HTERT RPE-1 (cell line): Measurements from ENCODE around the gene STXBP3.
"Not testable (repeated sequence)": the region's sequence is repeated elsewhere in the genome, so short reads cannot be mapped to it uniquely, and the experiment has no call there.

Source experiments
- in situ Hi-C: fragments of 300-500 bp; cut with MboI; formaldehyde crosslinking; loops from 4 replicates; pipeline ENCODE4 v1.14.3; 2020; ENCODE audit warnings: low sequenced_read_pairs

Gene STXBP3

DNA sequence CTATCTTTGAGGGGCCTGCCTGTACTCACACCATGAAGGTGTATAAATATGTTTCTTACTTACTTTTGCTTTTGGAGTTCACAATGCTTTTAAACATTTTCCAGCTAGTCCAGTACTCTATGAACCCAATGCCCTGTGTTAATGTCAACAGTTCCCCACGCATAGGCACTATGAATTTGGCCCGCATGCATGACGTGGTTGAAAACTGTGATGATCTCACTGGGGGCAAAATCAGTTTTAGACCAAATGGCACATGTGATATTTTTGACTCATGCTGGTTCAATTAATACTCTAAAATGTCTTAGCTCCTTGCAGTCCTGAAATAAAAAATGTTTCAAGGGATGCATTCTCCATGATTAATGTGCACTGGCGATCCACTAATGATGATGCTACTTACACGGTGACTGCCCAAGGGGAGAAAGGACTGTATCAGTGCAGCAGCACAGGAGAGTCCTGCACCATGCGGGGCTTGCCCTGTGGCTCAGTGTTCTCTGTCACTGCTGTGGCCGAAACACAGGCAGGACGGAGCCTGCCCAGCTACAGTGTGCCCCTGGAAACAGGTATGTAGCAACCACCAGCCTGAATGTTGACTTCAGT is 18.0 kb upstream of the STXBP3 start:
- in situ Hi-C loops, result no loop called here

DNA sequence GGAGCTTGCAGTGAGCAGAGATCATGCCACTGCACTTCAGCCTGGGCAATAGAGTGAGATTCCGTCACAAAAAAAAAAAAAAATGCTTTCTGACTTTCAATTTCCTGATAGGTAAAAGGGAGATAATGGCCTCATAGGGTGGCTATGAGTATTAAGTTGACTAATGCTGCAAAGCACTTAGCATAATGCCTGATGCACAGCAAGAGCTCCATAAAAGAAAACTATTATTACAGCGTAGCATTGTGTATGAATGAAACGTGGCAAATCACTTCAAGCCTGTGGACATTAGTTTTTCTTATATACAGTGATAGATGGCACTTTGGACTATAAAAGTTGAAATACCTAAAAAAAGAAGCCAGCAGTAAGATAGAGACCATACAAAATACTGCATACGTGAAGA is 17.0 kb upstream of the STXBP3 start:
- in situ Hi-C loops, result no loop called here

- in situ Hi-C loops, result no loop called here
Measured at GRCh38 chr1:108732398-108732797, 14.1 kb upstream of the STXBP3 start.

GRCh38 chr1:108734171-108734865 is 12.2 kb upstream of the STXBP3 start:
- in situ Hi-C loops, result no loop called here

- in situ Hi-C loops, result no loop called here
Measured at GRCh38 chr1:108742253-108742652, 4.2 kb upstream of the STXBP3 start.

GRCh38 chr1:108745980-108746381 is 493 bp upstream of the STXBP3 start:
- in situ Hi-C loops, result no loop called here

DNA sequence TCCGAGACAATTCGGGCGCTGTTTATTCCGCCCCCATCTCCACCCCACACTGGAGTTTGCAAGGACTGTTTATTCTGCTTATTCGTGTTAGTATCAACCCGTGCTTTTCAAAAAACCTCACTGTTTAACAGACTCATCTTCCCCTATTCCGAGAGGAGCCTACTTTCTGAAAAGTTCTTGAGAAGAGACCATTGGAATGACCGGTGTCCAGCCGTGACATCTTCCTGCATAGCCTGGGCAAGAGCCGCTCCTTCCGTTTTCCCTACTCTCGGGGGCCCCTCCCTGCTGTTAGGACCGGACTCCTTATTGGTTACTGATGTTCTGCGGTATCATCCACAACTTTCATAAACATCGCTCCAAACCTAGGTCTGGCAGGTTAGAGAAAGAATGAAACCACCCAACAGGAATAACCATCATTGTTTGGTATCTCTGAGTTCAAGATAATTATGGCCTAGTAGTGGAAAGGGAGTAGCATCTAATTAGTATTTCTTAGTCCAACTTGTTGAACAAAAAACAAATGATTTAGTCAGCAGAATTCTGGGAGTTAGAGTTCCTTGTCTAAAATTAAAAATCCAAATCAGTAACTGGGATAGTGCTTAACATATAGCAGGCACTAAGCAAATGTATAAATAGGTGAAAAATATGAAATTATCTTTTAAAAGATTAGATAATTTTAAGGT is 837 bp downstream of the STXBP3 start:
- in situ Hi-C loops, result no loop called here

DNA sequence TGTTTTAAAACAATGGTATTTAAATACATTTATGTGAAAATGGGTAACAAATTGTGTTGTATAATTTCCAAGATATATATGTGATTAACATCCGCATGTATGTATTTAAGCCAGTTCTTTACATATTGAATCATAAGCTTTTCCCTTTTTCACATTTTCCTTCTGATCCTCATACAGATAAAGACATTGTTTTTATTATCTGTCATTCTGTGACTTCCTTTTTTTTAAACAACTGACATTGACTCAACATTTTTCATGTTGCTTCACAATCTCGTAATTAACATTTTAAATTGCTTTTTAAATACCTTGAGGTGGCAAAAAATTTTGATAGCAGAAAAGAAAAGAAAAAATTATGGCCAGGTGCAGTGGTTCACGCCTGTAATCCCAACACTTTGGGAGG is 1.4 kb downstream of the STXBP3 start:
- in situ Hi-C loops, result no loop called here

- in situ Hi-C loops, result no loop called here
Measured at GRCh38 chr1:108749081-108749480, 2.6 kb downstream of the STXBP3 start.

GRCh38 chr1:108750476-108751181 is 4.2 kb downstream of the STXBP3 start:
- in situ Hi-C loops, result no loop called here

DNA sequence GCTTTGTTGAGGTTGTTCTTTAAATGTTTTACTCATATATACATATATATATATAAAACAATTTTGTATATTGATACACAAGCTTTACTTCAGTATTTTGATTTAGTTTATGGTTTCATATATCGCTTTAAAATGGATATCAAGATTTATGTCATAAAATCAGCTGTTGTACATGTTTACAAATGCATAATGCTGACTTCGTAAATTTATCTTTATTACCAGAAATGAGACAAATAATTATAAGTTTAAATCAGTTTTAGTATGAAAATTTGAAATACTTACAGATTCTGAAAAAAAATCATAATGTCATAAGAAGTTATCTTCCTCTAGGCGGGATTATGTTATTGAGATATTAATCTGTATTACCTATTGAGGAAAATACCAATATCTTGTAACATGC is 6.9 kb downstream of the STXBP3 start:
- in situ Hi-C loops, result no loop called here

DNA sequence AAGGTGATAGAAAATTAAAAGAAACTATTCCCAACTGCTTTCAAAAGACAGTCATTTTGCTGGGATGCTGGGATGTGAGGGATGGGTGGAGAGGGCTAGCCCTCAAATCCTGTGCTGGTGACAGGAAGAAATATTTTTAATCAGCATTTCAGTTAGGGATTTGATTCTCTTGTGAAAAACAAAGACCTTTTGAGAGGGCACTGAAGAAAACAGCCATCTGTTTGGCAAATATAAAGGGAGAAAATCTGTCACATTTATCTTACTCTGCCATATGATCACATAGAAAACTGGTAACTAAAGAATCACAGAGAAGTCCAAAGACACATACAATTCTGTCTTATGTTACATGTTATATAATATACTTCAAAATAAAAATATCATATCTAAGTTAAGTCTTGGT is 12.3 kb downstream of the STXBP3 start:
- in situ Hi-C loops, result no loop called here

- in situ Hi-C loops, result no loop called here
Measured at GRCh38 chr1:108767115-108767514, 20.6 kb downstream of the STXBP3 start.

DNA sequence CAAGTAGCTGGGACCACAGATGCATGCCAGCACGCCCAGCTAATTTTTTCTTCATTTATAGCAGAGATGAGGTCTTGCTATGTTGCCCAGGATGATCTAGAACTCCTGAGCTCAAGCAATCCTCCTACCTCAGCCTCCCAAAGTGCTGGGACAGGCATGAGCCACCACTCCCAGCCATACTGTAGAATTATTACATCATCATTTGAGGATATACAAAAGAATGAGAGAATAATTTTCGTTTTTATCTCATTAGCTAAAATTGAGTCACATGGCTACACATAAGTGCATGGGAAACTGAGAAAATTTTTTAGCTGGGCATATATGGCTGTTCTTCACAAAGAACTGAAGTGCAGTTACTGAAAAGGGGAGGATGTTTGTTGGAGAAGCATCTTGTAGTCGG is 21.2 kb downstream of the STXBP3 start:
- in situ Hi-C loops, result no loop called here

GRCh38 chr1:108777839-108778238 is 31.4 kb downstream of the STXBP3 start:
- in situ Hi-C loops, result no loop called here

DNA sequence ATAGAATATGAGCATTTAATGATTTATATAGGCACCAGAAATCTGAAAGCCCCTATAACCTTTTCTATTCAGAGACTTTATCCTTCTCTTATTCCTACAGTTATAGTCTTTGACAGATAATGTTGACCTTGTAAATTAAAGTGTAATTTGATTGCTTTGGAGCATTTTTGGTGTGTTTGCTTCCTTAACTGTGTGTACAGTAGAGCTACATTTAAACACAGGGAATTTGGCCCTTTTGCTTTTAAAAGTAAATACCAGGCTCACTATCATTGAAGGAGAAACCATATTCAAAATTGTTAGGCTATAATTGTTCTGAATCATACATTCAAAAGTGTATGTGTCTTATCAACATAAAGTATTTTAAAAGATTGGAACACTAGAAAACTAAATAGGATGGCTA is 33.0 kb downstream of the STXBP3 start:
- in situ Hi-C loops, result no loop called here

- in situ Hi-C loops, result no loop called here
Measured at GRCh38 chr1:108780937-108781574, 34.6 kb downstream of the STXBP3 start.

- in situ Hi-C loops, result not testable (repeated sequence)
Measured at GRCh38 chr1:108781575-108781944, 35.1 kb downstream of the STXBP3 start.

GRCh38 chr1:108785264-108785663 is 38.8 kb downstream of the STXBP3 start:
- in situ Hi-C loops, result no loop called here

DNA sequence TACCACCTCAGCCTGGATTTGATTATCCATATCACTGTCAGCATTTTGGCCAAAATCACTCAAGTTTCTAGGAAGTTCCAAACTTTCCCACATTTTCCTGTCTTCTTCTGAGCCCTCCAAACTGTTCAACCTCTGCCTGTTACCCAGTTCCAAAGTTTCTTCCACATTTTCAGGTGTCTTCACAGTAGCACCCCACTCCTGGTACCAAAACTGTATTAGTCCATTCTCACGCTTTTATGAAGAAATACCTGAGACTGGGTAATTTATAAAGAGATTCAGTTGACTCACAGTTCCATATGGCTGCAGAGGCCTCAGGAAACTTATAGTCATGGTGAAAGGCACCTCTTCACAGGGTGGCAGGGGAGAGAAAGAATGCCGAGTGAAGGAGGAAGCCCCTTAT is 39.4 kb downstream of the STXBP3 start:
- in situ Hi-C loops, result no loop called here

DNA sequence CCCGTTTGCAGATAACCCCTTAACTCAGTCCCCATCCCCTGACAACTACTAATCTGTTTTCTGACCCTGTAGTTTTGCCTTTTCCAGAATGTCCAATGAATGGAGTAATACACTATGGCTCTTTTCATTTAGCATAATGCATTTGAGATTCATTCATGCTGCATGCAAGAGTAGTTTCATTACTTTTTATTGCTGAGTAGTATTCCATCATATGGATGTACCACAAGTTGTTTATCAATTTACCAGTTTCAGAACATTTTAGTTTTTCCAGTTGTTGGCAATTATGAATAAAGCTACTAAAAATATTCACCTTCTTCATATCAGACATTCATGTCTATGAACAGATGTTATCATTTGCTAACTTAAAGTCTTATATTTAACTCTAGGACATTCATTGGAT is 45.3 kb downstream of the STXBP3 start:
- in situ Hi-C loops, result no loop called here
